ENCODE data around the gene CSNK1G3.
A peak's percentile ranks its signal among the peaks of the same experiment; 100 is the strongest.
"Not testable (repeated sequence)": the region's sequence is repeated elsewhere in the genome, so short reads cannot be mapped to it uniquely, and the experiment has no call there.

Gene CSNK1G3

DNA sequence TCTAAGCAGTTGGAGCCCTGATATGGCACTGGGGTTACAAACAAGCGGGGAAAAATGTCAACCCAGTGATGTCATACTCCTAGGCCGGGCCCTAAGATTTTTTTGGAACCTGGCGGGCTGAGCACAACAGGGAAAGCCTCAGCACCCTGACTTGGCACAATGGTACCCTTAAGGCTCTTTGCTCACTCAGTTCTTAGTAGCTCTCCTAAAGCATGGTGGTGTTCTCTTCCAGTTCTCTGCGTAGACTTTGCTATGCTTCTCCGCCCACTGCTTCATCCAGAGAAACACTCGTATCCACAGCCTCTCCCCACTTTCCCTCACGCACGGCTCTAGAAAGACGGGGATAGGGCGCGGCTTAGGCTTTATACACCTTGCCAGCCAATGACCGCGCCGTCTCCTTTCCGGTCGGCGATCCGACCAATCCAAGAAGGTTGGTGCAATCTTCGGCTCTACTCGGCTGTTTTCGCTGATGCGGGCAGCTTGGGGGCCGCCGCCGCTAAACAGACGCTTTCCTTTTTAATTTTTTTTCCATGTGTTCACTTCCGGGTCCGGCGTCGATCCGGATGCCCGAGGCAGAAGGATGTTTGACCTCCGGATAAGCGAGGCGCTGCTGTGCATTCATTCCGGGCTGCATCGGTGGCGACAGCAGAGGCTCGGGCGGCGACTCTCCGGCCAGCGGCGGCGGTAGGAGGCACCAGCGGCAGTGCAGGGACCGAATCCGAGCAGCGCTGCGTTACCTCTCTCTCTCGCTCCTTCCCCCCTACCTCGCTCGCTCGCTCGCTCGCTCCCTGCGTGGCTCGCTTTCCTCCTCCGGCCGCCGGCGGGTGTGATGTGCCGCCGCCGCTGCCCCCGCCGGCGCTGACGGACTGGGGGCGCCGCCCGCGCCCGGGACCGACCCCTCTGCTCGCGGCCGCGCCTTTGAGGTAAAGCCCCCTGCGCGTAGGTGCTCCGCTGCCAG lies at the start of gene CSNK1G3:
CSNK1G3 (plus strand) TSS at position 530 of the 958 bp plus-strand sequence. CDS start 33,487 bp downstream, outside the sequence.
- Histone ChIP-seq H3K4me3 (ENCODE audit: low read length) (peak within 1 kb of the TSS; percentile 96), H3K9ac (ENCODE audit: low read length) (peak within 1 kb of the TSS; percentile 76), H3K9me3 (ENCODE audit: control insufficient read depth, low read depth, low read length) (no peaks in the 10 kb centered on the region), H3K4me1 (ENCODE audit: control insufficient read depth, low read depth, low read length) (peaks cover 6% of the 10 kb centered on the region), H3K27ac (ENCODE audit: low read length) (peak within 1 kb of the TSS; percentile 55), H3K36me3 (ENCODE audit: control insufficient read depth, low read depth, low read length) (no peaks in the 10 kb centered on the region), H3K27me3 (ENCODE audit: control insufficient read depth, insufficient read depth, low read length) (no peaks in the 10 kb centered on the region)

DNA sequence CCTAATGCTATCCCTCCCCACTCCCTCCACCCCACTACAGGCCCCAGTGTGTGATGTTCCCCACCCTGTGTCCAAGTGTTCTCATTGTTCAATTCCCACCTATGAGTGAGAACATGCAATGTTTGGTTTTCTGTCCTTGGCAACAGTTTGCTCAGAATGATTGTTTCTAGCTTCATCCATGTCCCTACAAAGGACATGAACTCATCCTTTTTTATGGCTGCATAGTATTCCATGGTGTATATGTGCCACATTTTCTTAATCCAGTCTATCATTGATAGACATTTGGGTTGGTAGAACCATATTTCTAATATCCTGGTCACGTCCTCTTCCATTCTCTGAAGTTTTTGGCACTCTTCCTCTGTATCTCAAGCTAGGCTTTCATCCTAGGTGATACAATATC lies 45.1 kb upstream of the CSNK1G3 start:
- H3K27me3 ChIP-seq (ENCODE audit: control insufficient read depth, insufficient read depth, low read length) = not testable (repeated sequence)

DNA sequence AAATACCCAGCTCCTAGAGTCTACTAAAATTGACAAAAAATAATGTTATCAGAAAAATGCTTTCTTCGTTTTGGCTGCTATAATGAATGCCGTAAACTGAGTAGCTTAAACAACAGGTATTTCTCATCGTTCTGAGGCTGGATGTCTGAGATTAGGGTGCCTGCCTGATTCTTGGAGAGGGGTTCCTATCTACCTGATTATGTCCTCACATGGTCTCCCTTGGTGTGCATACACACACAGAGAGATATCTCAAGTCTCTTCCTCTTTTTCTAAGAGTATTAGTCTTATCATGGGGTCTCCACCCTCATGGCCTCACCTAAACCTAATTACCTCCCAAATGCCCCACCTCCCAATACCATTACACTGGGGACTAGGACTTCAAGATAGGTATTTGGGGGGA lies 40.6 kb upstream of the CSNK1G3 start:
- Histone ChIP-seq H3K9ac (ENCODE audit: low read length) (no peak overlapping the region), H3K4me1 (ENCODE audit: control insufficient read depth, low read depth, low read length) (peaks cover 5% of the 10 kb centered on the region), H3K36me3 (ENCODE audit: control insufficient read depth, low read depth, low read length) (no peaks in the 10 kb centered on the region), H3K27me3 (ENCODE audit: control insufficient read depth, insufficient read depth, low read length) (no peaks in the 10 kb centered on the region), H3K9me3 (ENCODE audit: control insufficient read depth, low read depth, low read length) (no peaks in the 10 kb centered on the region), H3K4me3 (ENCODE audit: low read length) (no peak overlapping the region), H3K27ac (ENCODE audit: low read length) (no peak overlapping the region)

More for the DNA sequence above, 45.1 kb upstream of the CSNK1G3 start:
- H3K4me3 ChIP-seq (ENCODE audit: low read length); H3K9ac ChIP-seq (ENCODE audit: low read length); H3K9me3 ChIP-seq (ENCODE audit: control insufficient read depth, low read depth, low read length); H3K36me3 ChIP-seq (ENCODE audit: control insufficient read depth, low read depth, low read length); H3K4me1 ChIP-seq (ENCODE audit: control insufficient read depth, low read depth, low read length); H3K27ac ChIP-seq (ENCODE audit: low read length): not testable (repeated sequence)

DNA sequence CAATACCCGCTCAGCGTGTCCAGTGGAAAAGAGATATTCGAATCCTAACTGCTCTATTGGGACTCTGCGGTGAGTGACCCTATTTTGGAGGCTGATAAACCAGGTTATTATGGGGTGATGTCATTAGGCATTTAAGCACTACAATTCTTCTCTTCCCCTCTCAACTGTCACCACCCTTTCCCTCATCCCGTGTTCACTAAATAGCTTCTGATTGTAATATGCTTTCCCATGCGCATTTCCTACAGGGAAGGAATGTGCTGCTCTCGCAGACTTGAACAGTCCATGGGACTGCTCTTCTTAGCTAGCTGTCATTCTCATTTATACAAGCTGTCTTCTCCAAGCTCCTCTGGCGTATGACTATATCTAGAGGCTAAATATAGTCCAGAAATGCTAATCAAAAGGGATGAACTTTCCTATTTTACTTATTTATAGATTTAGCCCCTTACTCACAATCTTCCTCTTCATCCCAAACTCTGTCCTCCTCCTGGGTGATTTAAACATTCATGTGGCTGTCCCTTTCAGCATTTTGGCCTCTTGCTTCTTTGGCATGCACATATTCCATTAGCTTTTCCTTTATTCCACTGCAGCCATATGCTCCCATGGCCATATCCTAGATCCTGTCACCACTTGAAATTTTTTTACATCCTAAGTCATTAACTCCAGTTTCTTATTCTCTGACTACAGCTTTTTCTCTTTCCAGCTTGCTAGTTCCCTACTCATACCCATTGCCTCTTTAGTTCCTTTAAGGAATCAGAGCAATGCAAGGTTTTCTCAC lies 39.6 kb upstream of the CSNK1G3 start:
- Histone ChIP-seq H3K9me3 (ENCODE audit: control insufficient read depth, low read depth, low read length) (no peaks in the 10 kb centered on the region), H3K27ac (ENCODE audit: low read length) (no peak overlapping the region), H3K27me3 (ENCODE audit: control insufficient read depth, insufficient read depth, low read length) (no peaks in the 10 kb centered on the region), H3K4me3 (ENCODE audit: low read length) (no peak overlapping the region), H3K4me1 (ENCODE audit: control insufficient read depth, low read depth, low read length) (peaks cover 5% of the 10 kb centered on the region), H3K9ac (ENCODE audit: low read length) (no peak overlapping the region), H3K36me3 (ENCODE audit: control insufficient read depth, low read depth, low read length) (no peaks in the 10 kb centered on the region)

DNA sequence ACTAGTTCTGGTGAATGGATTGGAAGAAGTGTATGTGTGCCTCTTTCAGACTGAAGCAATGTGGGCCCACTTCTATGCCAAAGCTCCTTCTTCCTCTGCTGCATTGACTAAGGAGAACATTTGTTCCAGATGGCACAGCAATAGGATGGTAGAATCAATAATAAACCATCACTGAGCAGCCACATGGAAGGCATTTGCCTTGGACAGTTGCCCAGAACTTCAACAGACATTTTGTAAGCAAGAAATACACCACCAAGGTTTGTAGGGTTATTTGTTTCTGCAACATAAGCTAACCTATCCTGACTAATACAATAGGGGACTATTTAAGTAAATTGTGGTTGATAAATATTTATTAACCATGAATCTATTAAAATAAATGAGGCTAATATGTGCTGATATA lies 37.7 kb upstream of the CSNK1G3 start:
- Histone ChIP-seq H3K4me3 (ENCODE audit: low read length) (no peak overlapping the region), H3K27ac (ENCODE audit: low read length) (no peak overlapping the region), H3K9ac (ENCODE audit: low read length) (no peak overlapping the region), H3K4me1 (ENCODE audit: control insufficient read depth, low read depth, low read length) (peaks cover 5% of the 10 kb centered on the region), H3K36me3 (ENCODE audit: control insufficient read depth, low read depth, low read length) (no peaks in the 10 kb centered on the region), H3K27me3 (ENCODE audit: control insufficient read depth, insufficient read depth, low read length) (no peaks in the 10 kb centered on the region), H3K9me3 (ENCODE audit: control insufficient read depth, low read depth, low read length) (no peaks in the 10 kb centered on the region)

DNA sequence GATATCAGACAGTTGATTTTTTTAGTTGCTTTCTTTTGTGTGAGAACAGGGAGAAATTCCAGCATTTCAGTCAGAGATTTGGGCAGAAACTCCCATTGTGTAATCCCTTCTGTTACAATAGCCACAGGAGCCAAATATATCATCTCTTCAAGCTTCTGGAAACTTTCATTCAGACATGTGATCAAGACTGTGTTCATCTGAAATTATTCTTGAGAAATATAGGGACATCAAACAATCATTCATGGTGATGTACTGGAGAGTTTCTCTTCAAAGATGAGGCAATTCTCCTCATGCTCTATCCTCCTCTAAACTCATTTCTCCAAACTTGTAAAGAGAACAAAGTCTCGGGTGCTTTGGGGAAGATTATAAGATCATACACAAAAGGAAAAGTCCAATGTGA lies 35.2 kb upstream of the CSNK1G3 start:
- Histone ChIP-seq H3K9ac (ENCODE audit: low read length) (no peak overlapping the region), H3K27me3 (ENCODE audit: control insufficient read depth, insufficient read depth, low read length) (no peaks in the 10 kb centered on the region), H3K4me3 (ENCODE audit: low read length) (no peak overlapping the region), H3K27ac (ENCODE audit: low read length) (no peak overlapping the region), H3K9me3 (ENCODE audit: control insufficient read depth, low read depth, low read length) (no peaks in the 10 kb centered on the region), H3K36me3 (ENCODE audit: control insufficient read depth, low read depth, low read length) (no peaks in the 10 kb centered on the region), H3K4me1 (ENCODE audit: control insufficient read depth, low read depth, low read length) (peaks cover 5% of the 10 kb centered on the region)

DNA sequence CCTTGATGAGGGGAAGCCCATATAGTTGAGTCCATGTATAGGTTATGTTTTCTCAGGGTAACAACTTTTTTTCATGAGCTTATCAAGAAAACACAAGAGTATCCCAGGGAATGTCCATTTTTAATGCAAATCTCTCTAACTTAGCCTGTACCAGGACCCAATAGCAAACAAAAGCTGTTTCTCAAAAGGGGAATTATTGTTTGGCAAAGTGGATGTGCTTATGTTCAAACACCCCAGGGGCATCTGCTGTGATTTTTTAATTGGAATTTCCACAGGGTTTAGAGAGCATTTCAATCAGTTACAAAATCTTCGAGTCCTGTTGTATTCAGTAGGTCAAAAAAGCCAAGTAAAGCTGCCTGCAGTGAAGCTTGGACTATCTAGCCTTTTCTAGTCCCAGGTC lies 33.4 kb upstream of the CSNK1G3 start:
- no peaks in the 10 kb centered on the region for H3K27me3 ChIP-seq (ENCODE audit: control insufficient read depth, insufficient read depth, low read length)
- H3K4me1 ChIP-seq (ENCODE audit: control insufficient read depth, low read depth, low read length) = no peaks in the 10 kb centered on the region
- H3K36me3 ChIP-seq (ENCODE audit: control insufficient read depth, low read depth, low read length) = no peaks in the 10 kb centered on the region
- no peak overlapping the region for H3K9ac ChIP-seq (ENCODE audit: low read length)
- H3K4me3 ChIP-seq (ENCODE audit: low read length) = no peak overlapping the region
- H3K9me3 ChIP-seq (ENCODE audit: control insufficient read depth, low read depth, low read length) = no peaks in the 10 kb centered on the region
- H3K27ac ChIP-seq (ENCODE audit: low read length) = no peak overlapping the region

DNA sequence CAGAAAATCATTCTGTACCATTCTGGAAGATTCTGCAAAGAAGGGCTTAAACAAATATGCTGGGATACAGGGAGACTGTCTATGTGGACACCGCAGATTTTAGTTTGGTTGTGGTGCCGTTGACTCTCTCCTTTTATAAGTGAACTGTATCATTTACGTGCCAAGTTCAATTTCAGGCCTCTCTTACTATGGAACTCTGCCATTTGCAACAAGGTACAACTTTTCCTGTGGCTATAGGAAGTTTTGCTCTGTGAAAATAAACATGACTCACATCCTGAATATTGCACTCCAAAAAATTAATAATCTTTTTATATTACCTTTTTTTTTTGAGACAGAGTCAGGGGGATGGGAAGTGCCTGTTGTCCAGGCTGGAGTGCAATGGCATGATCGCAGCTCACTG lies 29.7 kb upstream of the CSNK1G3 start:
- Histone ChIP-seq H3K4me3 (ENCODE audit: low read length) (no peak overlapping the region), H3K36me3 (ENCODE audit: control insufficient read depth, low read depth, low read length) (no peaks in the 10 kb centered on the region), H3K4me1 (ENCODE audit: control insufficient read depth, low read depth, low read length) (no peaks in the 10 kb centered on the region), H3K9me3 (ENCODE audit: control insufficient read depth, low read depth, low read length) (no peaks in the 10 kb centered on the region), H3K27me3 (ENCODE audit: control insufficient read depth, insufficient read depth, low read length) (no peaks in the 10 kb centered on the region), H3K27ac (ENCODE audit: low read length) (no peak overlapping the region), H3K9ac (ENCODE audit: low read length) (no peak overlapping the region)

DNA sequence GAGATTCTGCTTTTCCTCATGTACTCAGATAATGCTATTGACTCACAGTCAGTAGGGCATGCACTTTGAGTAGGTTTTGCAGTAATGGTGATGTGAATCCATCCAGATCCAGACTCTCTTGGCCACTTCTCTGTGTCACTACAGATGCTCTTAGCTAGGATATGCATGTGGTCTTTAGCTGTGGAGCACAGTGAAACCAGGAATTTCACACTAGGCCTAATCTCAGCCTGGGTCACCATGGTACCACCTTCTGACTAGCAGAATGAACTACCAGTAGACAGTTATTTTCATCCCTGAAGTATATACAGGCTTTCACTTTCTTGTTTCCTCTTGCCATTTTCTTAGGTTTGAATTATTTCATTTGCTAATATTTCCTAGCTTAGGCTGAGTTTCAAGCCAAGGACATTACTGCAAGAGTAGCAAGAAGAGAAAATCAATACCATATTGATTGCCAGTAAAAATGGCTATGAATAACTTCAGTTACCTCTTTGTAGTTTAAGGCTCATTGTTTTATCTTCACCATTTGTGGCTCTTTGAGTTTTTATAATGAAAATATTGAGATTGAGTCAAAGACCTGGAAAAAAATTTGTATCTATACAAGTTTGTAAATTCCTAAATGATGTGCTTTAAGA lies 28.4 kb upstream of the CSNK1G3 start:
- Histone ChIP-seq H3K9ac (ENCODE audit: low read length) (no peak overlapping the region), H3K27ac (ENCODE audit: low read length) (no peak overlapping the region), H3K36me3 (ENCODE audit: control insufficient read depth, low read depth, low read length) (no peaks in the 10 kb centered on the region), H3K9me3 (ENCODE audit: control insufficient read depth, low read depth, low read length) (no peaks in the 10 kb centered on the region), H3K27me3 (ENCODE audit: control insufficient read depth, insufficient read depth, low read length) (no peaks in the 10 kb centered on the region), H3K4me3 (ENCODE audit: low read length) (no peak overlapping the region), H3K4me1 (ENCODE audit: control insufficient read depth, low read depth, low read length) (no peaks in the 10 kb centered on the region)

DNA sequence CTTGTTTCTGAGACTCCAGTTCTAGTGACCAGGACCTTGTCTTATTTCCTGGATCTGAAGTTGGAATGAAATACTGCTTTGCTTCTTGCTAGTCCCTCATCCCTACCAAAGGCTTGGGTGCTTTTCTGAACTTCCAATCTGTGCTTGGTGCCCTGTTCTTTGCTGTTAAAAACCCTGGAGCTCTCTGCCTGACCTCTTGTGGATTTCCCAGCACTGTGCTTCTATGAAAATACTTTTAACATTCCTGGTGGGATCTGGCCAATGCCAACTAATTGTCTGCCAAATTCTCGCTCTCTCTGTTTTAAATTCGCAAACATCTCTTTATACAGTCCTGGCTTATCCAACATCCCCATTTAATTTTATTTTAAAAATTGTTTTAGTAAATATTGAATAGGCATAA lies 26.7 kb upstream of the CSNK1G3 start:
- Histone ChIP-seq H3K9ac (ENCODE audit: low read length) (no peak overlapping the region), H3K36me3 (ENCODE audit: control insufficient read depth, low read depth, low read length) (no peaks in the 10 kb centered on the region), H3K9me3 (ENCODE audit: control insufficient read depth, low read depth, low read length) (no peaks in the 10 kb centered on the region), H3K27ac (ENCODE audit: low read length) (no peak overlapping the region), H3K27me3 (ENCODE audit: control insufficient read depth, insufficient read depth, low read length) (no peaks in the 10 kb centered on the region), H3K4me3 (ENCODE audit: low read length) (no peak overlapping the region), H3K4me1 (ENCODE audit: control insufficient read depth, low read depth, low read length) (no peaks in the 10 kb centered on the region)

DNA sequence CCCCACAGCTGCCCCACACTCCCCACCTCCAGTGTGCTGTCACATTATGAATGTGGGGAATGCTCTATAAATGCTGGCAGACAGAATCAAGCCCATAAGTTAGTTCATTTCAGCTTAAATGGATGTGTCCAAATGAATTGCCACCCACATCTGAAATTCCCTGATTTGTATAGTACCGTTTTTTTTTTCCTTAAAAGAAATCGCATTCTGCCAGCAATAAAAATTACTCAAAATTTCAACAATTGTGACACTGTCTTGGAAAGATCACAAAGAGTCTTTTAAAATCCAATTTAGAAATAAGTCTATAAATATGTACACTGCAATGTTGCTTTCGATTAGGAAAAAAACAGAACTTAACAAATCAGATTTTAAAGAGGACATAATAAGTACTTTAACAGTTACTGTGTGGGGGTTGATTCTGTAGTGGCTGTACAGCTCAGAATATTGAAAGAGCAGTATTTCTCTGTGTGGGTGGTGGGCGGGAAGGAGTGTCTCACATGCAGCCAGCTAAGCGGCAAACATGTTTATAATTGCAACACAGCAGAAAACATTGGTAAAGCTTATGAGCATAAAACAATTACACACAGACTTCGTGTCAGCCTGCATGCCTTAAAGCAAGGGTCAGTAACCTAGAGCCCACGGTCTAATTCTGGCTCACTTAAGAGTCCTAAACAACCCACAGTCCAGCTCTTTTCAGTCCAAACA lies 24.9 kb upstream of the CSNK1G3 start:
- H3K27me3 ChIP-seq (ENCODE audit: control insufficient read depth, insufficient read depth, low read length) = no peaks in the 10 kb centered on the region
- H3K4me1 ChIP-seq (ENCODE audit: control insufficient read depth, low read depth, low read length) = no peaks in the 10 kb centered on the region
- H3K9ac ChIP-seq (ENCODE audit: low read length) = no peak overlapping the region
- H3K27ac ChIP-seq (ENCODE audit: low read length) = no peak overlapping the region
- H3K9me3 ChIP-seq (ENCODE audit: control insufficient read depth, low read depth, low read length) = no peaks in the 10 kb centered on the region
- H3K36me3 ChIP-seq (ENCODE audit: control insufficient read depth, low read depth, low read length) = no peaks in the 10 kb centered on the region
- no peak overlapping the region for H3K4me3 ChIP-seq (ENCODE audit: low read length)
